HEK293T (cell line): ENCODE results near the gene PPARGC1A.

ENCODE experiments used
- ARNT ChIP-seq: fragments of 450-650 bp; IDR thresholded peaks from 2 replicates; pipeline ENCODE4 v1.6.1; 2017; ENCODE audit warnings: mild to moderate bottlenecking
- FOXA1 ChIP-seq: fragments of 450-650 bp; IDR thresholded peaks from 2 replicates; pipeline ENCODE4 v1.6.1; 2016; ENCODE audit warnings: mild to moderate bottlenecking
- SP1 ChIP-seq: fragments of 450-650 bp; IDR thresholded peaks from 2 replicates; pipeline ENCODE4 v1.6.1; 2017
- ZNF384 ChIP-seq: fragments of 450-650 bp; IDR thresholded peaks from 2 replicates; pipeline ENCODE4 v1.6.1; 2016

DNA sequence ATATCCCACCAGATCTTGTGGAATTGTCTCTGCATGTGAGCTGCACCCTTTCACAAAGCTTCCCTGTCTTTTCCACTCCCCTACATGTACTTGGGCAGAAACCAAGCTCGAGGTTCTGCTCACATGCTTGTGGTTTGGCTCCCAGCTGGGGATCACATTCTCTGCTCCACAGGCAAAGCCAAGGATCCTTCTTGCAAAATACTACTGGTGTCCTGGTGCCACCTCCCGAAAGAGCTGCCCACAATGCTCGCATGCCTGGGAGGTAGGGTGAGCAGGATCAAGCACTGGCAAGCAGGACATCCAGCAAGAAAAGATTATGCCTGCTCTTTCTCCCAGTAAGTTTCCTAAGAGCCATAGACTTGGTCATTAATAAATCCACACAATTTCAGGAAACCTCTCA lies 45.1 kb upstream of the PPARGC1A start:
- no peak for TF ChIP-seq ARNT
- no peak for TF ChIP-seq SP1
- no peak for TF ChIP-seq FOXA1
- TF ChIP-seq ZNF384 = no peak
